Neural cell (in vitro differentiated cells): ENCODE measurements around the gene DERA. TPM values are rescaled to one million over a fixed set of nuclear protein-coding genes. Genes with fewer than 3 reads are reported as not detected.

ENCODE experiments used
- H2AFZ ChIP-seq: fragments of 200-600, 300-800 bp; sonication (generic), shearing (Covaris generic); 2 replicates; pipeline ENCODE4 v1.6.0; 2014; ENCODE audit warnings: low read depth, mild to moderate bottlenecking, antibody characterized with exemption, low read length, moderate library complexity
- H3F3A ChIP-seq: fragments of 200-600 bp; shearing (Covaris generic); 2 replicates; pipeline ENCODE4 v1.6.1; 2016; ENCODE audit warnings: mild to moderate bottlenecking, moderate library complexity, mixed read lengths, antibody characterized with exemption, low read length; ENCODE audit not compliant: insufficient read depth, poor library complexity, severe bottlenecking
- H3K27ac ChIP-seq: fragments of 200-600, 300-800 bp; sonication (generic), shearing (Covaris generic); 2 replicates; pipeline ENCODE4 v1.5.1; 2014; ENCODE audit warnings: mild to moderate bottlenecking, low read length, moderate library complexity
- H3K27me3 ChIP-seq: fragments of 300-800, 200-600 bp; sonication (generic), shearing (Covaris generic); 2 replicates; pipeline ENCODE4 v1.6.0; 2014; ENCODE audit warnings: mild to moderate bottlenecking, low read depth, low read length, moderate library complexity; ENCODE audit not compliant: insufficient read depth
- H3K36me3 ChIP-seq: fragments of 300-800, 200-600 bp; sonication (generic), shearing (Covaris generic); 2 replicates; pipeline ENCODE4 v1.5.1; 2014; ENCODE audit warnings: mild to moderate bottlenecking, antibody characterized with exemption, low read length, moderate library complexity; ENCODE audit not compliant: insufficient read depth
- H3K4me2 ChIP-seq: fragments of 300-800, 200-600 bp; sonication (generic), shearing (Covaris generic); 2 replicates; pipeline ENCODE4 v1.6.0; 2014; ENCODE audit warnings: mild to moderate bottlenecking, low read length
- H3K4me3 ChIP-seq: fragments of 300-800, 200-600 bp; sonication (generic), shearing (Covaris generic); 2 replicates; pipeline ENCODE4 v1.5.1; 2014; ENCODE audit warnings: mild to moderate bottlenecking, low read length, moderate library complexity
- H3K79me2 ChIP-seq: fragments of 200-600 bp; shearing (Covaris generic); replicated peaks from 2 replicates; pipeline ENCODE4 v1.6.0; 2014; ENCODE audit warnings: mild to moderate bottlenecking, low read length, moderate library complexity; ENCODE audit not compliant: insufficient read depth
- H3K9ac ChIP-seq: fragments of 300-800, 200-600 bp; sonication (generic), shearing (Covaris generic); 2 replicates; pipeline ENCODE4 v1.6.1; 2016; ENCODE audit warnings: mild to moderate bottlenecking, low read length, mixed read lengths
- H3K9me2 ChIP-seq: fragments of 200-600 bp; shearing (Covaris generic); 2 replicates; pipeline ENCODE4 v1.6.1; 2016; ENCODE audit warnings: mild to moderate bottlenecking, low read length, mixed read lengths; ENCODE audit not compliant: insufficient read depth
- H3K9me3 ChIP-seq: fragments of 200-600, 300-800 bp; sonication (generic), shearing (Covaris generic); 2 replicates; pipeline ENCODE4 v1.6.1; 2016; ENCODE audit warnings: mild to moderate bottlenecking, mixed run types, low read length, moderate library complexity, mixed read lengths
- H4K20me1 ChIP-seq: fragments of 200-600 bp; shearing (Covaris generic); 2 replicates; pipeline ENCODE4 v1.6.1; 2016; ENCODE audit warnings: mild to moderate bottlenecking, mixed run types; ENCODE audit not compliant: insufficient read depth
- CTCF ChIP-seq: fragments of 450-650 bp; IDR thresholded peaks from 2 replicates; pipeline ENCODE4 v1.5.1; 2014; ENCODE audit warnings: antibody characterized with exemption, mild to moderate bottlenecking, moderate library complexity; ENCODE audit not compliant: poor library complexity, severe bottlenecking
- EP300 ChIP-seq: fragments of 450-650 bp; conservative IDR thresholded peaks from 2 replicates; pipeline ENCODE4 v1.6.1; 2014; ENCODE audit warnings: antibody characterized with exemption, mild to moderate bottlenecking, moderate library complexity; ENCODE audit not compliant: poor library complexity, severe bottlenecking
- EZH2 ChIP-seq: fragments of 200-600, 300-800 bp; shearing (Covaris generic), sonication (generic); IDR thresholded peaks from 2 replicates; pipeline ENCODE4 v1.6.1; 2014; ENCODE audit warnings: antibody characterized with exemption, low read length, borderline replicate concordance, mild to moderate bottlenecking; ENCODE audit not compliant: insufficient read depth, poor library complexity, severe bottlenecking
- MXI1 ChIP-seq: fragments of 450-650 bp; conservative IDR thresholded peaks from 2 replicates; pipeline ENCODE4 v1.6.1; 2014; ENCODE audit warnings: antibody characterized with exemption, mild to moderate bottlenecking; ENCODE audit not compliant: poor library complexity, severe bottlenecking
- POLR2AphosphoS5 ChIP-seq: IDR thresholded peaks from 2 replicates; pipeline ENCODE4 v1.6.1; 2012
- RAD21 ChIP-seq: fragments of 450-650 bp; conservative IDR thresholded peaks from 2 replicates; pipeline ENCODE4 v1.6.1; 2014; ENCODE audit warnings: antibody characterized with exemption, mild to moderate bottlenecking, moderate library complexity
- REST ChIP-seq: IDR thresholded peaks from 2 replicates; pipeline ENCODE4 v1.6.1; 2012; ENCODE audit warnings: borderline replicate concordance
- SMC3 ChIP-seq: fragments of 450-650 bp; conservative IDR thresholded peaks from 2 replicates; pipeline ENCODE4 v1.6.1; 2014; ENCODE audit warnings: antibody characterized with exemption, mild to moderate bottlenecking, moderate library complexity; ENCODE audit not compliant: poor library complexity
- TAF1 ChIP-seq: IDR thresholded peaks from 2 replicates; pipeline ENCODE4 v1.6.1; 2012; ENCODE audit warnings: low read depth
- polyA plus RNA-seq: library from polyadenylated mRNA; depleted of rRNA; stranded (reverse); fragments of >200 nt; gene quantifications from 2 replicates; pipeline ENCODE4 v1.2.3, GENCODE V29; 2014

Gene DERA
- polyA plus RNA-seq, 1 donor from 2014 or later = 7.7 TPM

GRCh38 chr12:15887043-15887817, 23.9 kb upstream of the DERA start:
- peaks cover 16% of the 10 kb centered on the region for H3K36me3 ChIP-seq
- H3K79me2 ChIP-seq = peaks cover 73% of the 10 kb centered on the region
- H3K27me3 ChIP-seq = no peaks in the 10 kb centered on the region
- no peaks in the 10 kb centered on the region for H3K9me2 ChIP-seq
- H3K9me3 ChIP-seq = no peaks in the 10 kb centered on the region
- no peak overlapping the region for H2AFZ ChIP-seq
- no peak overlapping the region for H3K9ac ChIP-seq
- TF ChIP-seq EZH2 (no peak), EP300 (peak; percentile 15)
- peak overlapping the region; percentile 15 for H3K4me3 ChIP-seq
- H3K4me2 ChIP-seq = no peak overlapping the region
- peaks cover 5% of the 10 kb centered on the region for H3F3A ChIP-seq
- H4K20me1 ChIP-seq = no peaks in the 10 kb centered on the region
- no peak overlapping the region for H3K27ac ChIP-seq

GRCh38 chr12:15892645-15893259, 18.4 kb upstream of the DERA start:
- no peaks in the 10 kb centered on the region for H3K27me3 ChIP-seq
- no peaks in the 10 kb centered on the region for H3F3A ChIP-seq
- no peak overlapping the region for H3K27ac ChIP-seq
- peaks cover 32% of the 10 kb centered on the region for H3K79me2 ChIP-seq
- H4K20me1 ChIP-seq = no peaks in the 10 kb centered on the region
- TF ChIP-seq EP300 (no peak), EZH2 (no peak), RAD21 (no peak), POLR2AphosphoS5 (no peak), SMC3 (no peak), TAF1 (no peak), MXI1 (no peak), REST (no peak), CTCF (no peak)
- no peak overlapping the region for H3K9ac ChIP-seq
- no peak overlapping the region for H3K4me2 ChIP-seq
- H3K4me3 ChIP-seq = no peak overlapping the region
- H3K9me3 ChIP-seq = no peaks in the 10 kb centered on the region
- H3K9me2 ChIP-seq = no peaks in the 10 kb centered on the region
- no peak overlapping the region for H2AFZ ChIP-seq
- H3K36me3 ChIP-seq = peaks cover 15% of the 10 kb centered on the region
